ENCODE measurements around the gene SHROOM4. TPM values are rescaled to one million over a fixed set of nuclear protein-coding genes. Genes with fewer than 3 reads are reported as not detected.

SHROOM4 gene
- total RNA-seq, 4 donors from 2014 or later: 8.6 to 15.1 (median 10.8) TPM

GRCh38 chrX:50827996-50828395 is 14.0 kb upstream of the SHROOM4 start:
- H3K9me3 ChIP-seq: no peaks in the 10 kb centered on the region
- H3K27ac ChIP-seq: no peak overlapping the region
- no peaks in the 10 kb centered on the region for H3K4me1 ChIP-seq
- no peaks in the 10 kb centered on the region for H3K36me3 ChIP-seq
- no peaks in the 10 kb centered on the region for H3K27me3 ChIP-seq
- TF ChIP-seq POLR2A (IDR thresholded peaks at IDR 0.05): no peak
- no peak for TF ChIP-seq POLR2AphosphoS5 (IDR thresholded peaks at IDR 0.05)
- no peak for TF ChIP-seq EP300 (IDR thresholded peaks at IDR 0.05)
- TF ChIP-seq, protein P1, sequence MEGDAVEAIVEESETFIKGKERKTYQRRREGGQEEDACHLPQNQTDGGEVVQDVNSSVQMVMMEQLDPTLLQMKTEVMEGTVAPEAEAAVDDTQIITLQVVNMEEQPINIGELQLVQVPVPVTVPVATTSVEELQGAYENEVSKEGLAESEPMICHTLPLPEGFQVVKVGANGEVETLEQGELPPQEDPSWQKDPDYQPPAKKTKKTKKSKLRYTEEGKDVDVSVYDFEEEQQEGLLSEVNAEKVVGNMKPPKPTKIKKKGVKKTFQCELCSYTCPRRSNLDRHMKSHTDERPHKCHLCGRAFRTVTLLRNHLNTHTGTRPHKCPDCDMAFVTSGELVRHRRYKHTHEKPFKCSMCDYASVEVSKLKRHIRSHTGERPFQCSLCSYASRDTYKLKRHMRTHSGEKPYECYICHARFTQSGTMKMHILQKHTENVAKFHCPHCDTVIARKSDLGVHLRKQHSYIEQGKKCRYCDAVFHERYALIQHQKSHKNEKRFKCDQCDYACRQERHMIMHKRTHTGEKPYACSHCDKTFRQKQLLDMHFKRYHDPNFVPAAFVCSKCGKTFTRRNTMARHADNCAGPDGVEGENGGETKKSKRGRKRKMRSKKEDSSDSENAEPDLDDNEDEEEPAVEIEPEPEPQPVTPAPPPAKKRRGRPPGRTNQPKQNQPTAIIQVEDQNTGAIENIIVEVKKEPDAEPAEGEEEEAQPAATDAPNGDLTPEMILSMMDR (IDR thresholded peaks at IDR 0.05): no peak
- 50 to 63% methylated on average over 1 of the region's 1 CpG for WGBS, 2 donors (ENCODE audit: low coverage in 1 of 2)
- H3K4me3 ChIP-seq: no peak overlapping the region
- no peak for ATAC-seq

DNA sequence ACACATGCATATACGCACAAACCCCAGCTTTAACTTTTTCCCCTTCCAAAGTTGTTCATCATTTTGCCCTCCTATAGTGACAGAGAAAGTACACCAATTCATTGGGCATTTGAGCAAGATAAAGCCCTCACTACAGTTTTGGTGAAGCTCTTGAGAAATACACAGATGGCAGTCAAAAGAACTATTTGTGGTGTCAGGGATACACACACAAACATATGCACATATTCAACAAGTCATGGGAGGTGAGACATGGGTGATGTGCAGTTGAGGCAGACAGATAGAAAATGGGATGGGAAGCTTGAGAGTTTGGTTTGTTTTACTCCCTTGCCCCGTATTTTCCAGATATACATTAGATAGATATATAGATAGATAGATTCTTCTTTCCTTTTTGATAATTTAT is 11.8 kb upstream of the SHROOM4 start:
- no peak overlapping the region for H3K4me3 ChIP-seq
- no peak overlapping the region for H3K27ac ChIP-seq
- WGBS, 2 donors (ENCODE audit: low coverage in 1 of 2): 74 to 84% methylated on average over 2 of the region's 2 CpGs
- H3K27me3 ChIP-seq: no peaks in the 10 kb centered on the region
- no peaks in the 10 kb centered on the region for H3K36me3 ChIP-seq
- no peak for TF ChIP-seq EP300 (IDR thresholded peaks at IDR 0.05)
- TF ChIP-seq POLR2AphosphoS5 (IDR thresholded peaks at IDR 0.05): no peak
- TF ChIP-seq, protein P1 (IDR thresholded peaks at IDR 0.05): no peak
- no peak for TF ChIP-seq POLR2A (IDR thresholded peaks at IDR 0.05)
- H3K9me3 ChIP-seq: no peaks in the 10 kb centered on the region
- no peaks in the 10 kb centered on the region for H3K4me1 ChIP-seq
- no peak for ATAC-seq

- 56 to 67% methylated on average over 1 of the region's 1 CpG for WGBS, 2 donors (ENCODE audit: low coverage in 1 of 2)
- H3K27ac ChIP-seq: no peak overlapping the region
- no peaks in the 10 kb centered on the region for H3K9me3 ChIP-seq
- no peak for ATAC-seq
- H3K27me3 ChIP-seq: no peaks in the 10 kb centered on the region
- peaks cover 0 to 6% (median 0%) of the 10 kb centered on the region in 3 donors for H3K4me1 ChIP-seq
- no peak overlapping the region for H3K4me3 ChIP-seq
- H3K36me3 ChIP-seq: no peaks in the 10 kb centered on the region
- TF ChIP-seq, protein P1 (IDR thresholded peaks at IDR 0.05): no peak
- TF ChIP-seq POLR2A (IDR thresholded peaks at IDR 0.05): no peak
- TF ChIP-seq POLR2AphosphoS5 (IDR thresholded peaks at IDR 0.05): no peak
- TF ChIP-seq EP300 (IDR thresholded peaks at IDR 0.05): no peak
Measured at GRCh38 chrX:50818986-50819385, 5.0 kb upstream of the SHROOM4 start.

- H3K27me3 ChIP-seq: no peaks in the 10 kb centered on the region
- H3K4me3 ChIP-seq: no peak overlapping the region
- no peaks in the 10 kb centered on the region for H3K9me3 ChIP-seq
- 71 to 76% methylated on average over 5 to 8 of the region's 9 CpGs for WGBS, 2 donors (ENCODE audit: low coverage in 1 of 2)
- H3K36me3 ChIP-seq: no peaks in the 10 kb centered on the region
- no peak overlapping the region for H3K27ac ChIP-seq
- TF ChIP-seq, protein P1 (IDR thresholded peaks at IDR 0.05): no peak
- no peak for TF ChIP-seq POLR2AphosphoS5 (IDR thresholded peaks at IDR 0.05)
- no peak for TF ChIP-seq POLR2A (IDR thresholded peaks at IDR 0.05)
- TF ChIP-seq EP300 (IDR thresholded peaks at IDR 0.05): no peak
- peaks cover 0 to 6% (median 0%) of the 10 kb centered on the region in 3 donors for H3K4me1 ChIP-seq
- no peak for ATAC-seq
Measured at GRCh38 chrX:50815120-50815519, 1.1 kb upstream of the SHROOM4 start.

DNA sequence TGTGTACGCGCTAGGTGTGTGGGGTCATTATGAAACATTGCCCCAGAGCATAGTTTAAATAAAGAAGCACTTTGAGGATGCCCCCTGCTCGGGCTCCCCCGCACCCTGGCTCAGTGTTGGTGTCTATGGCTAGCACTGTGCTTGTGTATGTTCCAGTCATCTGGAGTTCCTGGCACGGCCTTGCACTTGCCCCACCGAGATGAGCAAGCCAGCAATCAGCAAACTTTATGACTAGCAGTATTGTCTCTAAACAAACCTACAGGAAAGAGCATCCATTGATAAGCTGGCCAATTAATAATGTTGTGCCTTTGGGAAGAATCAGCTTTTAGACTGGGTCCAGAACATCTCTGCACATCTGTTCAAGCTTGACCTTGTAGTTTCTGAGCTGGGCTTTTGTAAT is 707 bp upstream of the SHROOM4 start:
- H3K36me3 ChIP-seq: no peaks in the 10 kb centered on the region
- H3K4me1 ChIP-seq: peaks cover 0 to 6% (median 0%) of the 10 kb centered on the region in 3 donors
- WGBS, 2 donors (ENCODE audit: low coverage in 1 of 2): no CpG with 5 or more reads among the region's 6 CpGs
- no peak for TF ChIP-seq POLR2AphosphoS5 (IDR thresholded peaks at IDR 0.05)
- TF ChIP-seq, protein P1 (IDR thresholded peaks at IDR 0.05): no peak
- no peak for TF ChIP-seq POLR2A (IDR thresholded peaks at IDR 0.05)
- no peak for TF ChIP-seq EP300 (IDR thresholded peaks at IDR 0.05)
- no peaks in the 10 kb centered on the region for H3K9me3 ChIP-seq
- H3K4me3 ChIP-seq: peak overlapping the region; percentile 58 to 93
- H3K27ac ChIP-seq: peak overlapping the region in 3 of 4 donors; percentile 55 to 73 (median 66)
- H3K27me3 ChIP-seq: no peaks in the 10 kb centered on the region
- no peak for ATAC-seq

Measured in gastroesophageal sphincter (tissue), 4 donors.